ENCODE results near the gene CGN.

CGN gene

DNA sequence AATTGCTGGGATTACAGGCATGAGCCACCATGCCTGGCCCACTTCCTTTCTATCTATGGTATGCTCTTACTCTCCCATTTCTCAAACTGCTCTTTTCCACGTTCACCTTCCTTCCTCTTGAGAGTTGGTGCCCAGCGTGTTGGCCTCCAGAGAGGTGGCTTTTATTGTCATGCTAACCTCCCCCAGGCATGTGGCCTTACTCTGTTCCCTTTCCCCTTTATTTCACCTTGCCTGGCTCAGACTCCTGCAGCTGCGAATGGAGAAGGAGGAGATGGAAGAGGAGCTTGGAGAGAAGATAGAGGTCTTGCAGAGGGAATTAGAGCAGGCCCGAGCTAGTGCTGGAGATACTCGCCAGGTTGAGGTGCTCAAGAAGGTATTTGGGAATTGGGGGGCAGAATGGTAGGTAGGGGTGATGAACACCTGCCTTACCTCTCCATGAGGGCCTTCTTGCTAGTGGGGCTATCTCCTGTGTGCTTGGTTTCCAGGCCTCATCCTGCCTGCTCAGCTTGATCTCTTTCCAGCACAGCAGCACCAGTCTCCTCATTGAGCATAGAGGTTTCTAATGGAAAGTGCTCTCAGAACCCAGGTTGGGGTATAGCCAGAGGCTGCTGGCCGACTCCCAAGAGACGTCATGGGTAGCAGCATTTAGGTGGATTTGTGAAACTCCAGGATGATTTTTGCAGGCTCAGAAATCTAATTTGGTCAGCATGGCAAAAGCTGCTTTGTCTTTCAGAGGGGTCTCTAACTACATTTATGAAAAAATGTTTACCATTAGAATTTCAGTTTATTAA lies 15.7 kb downstream of the CGN start:
- DNase-seq (ENCODE audit: low read depth): no peak

- DNase-seq (ENCODE audit: low read depth): no peak
Observed at GRCh38 chr1:151529211-151529702, 18.1 kb downstream of the CGN start.

GRCh38 chr1:151529781-151530180 lies 18.6 kb downstream of the CGN start:
- no peak for DNase-seq (ENCODE audit: low read depth)

GRCh38 chr1:151530461-151530860 lies 19.3 kb downstream of the CGN start:
- DNase-seq (ENCODE audit: low read depth): no peak

- no peak for DNase-seq (ENCODE audit: low read depth)
Observed at GRCh38 chr1:151533870-151534269, 22.7 kb downstream of the CGN start.

- DNase-seq (ENCODE audit: low read depth): peak; percentile 60
Observed at GRCh38 chr1:151534662-151535278, 23.6 kb downstream of the CGN start.

DNA sequence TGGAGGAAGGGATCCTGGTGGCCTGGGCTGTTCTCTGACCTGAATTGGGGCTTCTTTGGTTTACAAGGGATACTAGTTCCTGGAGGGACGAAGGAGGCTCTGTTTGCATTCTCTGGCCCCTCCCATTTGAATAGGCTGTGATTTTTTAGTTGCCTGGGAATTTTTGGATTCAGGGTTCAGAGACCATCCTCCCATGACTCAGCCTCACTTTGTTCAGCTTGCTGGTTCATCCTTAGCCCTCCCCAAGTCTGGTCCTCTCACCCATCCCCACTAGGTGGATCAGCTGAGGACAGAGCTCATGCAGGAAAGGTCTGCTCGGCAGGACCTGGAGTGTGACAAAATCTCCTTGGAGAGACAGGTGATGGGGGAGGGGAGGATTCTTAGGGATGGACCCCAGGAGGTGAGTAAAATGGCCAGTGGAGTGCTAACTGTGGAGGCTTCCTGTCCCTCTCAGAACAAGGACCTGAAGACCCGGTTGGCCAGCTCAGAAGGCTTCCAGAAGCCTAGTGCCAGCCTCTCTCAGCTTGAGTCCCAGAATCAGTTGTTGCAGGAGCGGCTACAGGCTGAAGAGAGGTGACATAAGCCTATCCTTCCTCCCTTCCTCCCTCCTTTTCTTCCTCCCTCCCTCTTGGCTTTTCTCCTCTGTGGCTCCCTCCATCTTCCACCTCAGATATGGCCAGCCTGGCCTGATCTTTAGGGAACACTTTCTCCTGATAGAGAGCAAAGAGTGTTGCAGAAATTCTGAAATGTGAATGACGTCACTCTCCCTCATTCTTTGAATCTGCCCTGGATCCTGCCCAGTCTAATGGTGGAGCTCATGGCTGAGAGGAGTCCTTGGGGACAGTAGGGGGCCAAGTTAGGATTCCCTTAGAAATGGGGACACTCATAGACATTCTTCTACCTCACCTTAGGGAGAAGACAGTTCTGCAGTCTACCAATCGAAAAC lies 24.4 kb downstream of the CGN start:
- DNase-seq (ENCODE audit: low read depth): no peak

DNA sequence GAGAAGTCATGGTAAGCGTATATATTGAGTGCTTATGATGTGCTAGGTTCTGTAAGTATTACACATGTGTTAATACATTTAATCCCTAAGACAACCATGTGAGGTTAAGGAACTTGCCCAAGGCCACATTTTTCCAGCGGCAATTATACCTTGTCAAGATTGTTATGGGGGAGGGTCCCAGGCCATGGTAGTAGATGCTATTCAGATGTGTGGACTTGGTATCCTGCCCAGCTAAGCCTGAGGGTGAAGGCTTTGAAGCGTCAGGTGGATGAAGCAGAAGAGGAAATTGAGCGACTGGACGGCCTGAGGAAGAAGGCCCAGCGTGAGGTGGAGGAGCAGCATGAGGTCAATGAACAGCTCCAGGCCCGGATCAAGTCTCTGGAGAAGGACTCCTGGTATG lies 25.3 kb downstream of the CGN start:
- no peak for DNase-seq (ENCODE audit: low read depth)

DNA sequence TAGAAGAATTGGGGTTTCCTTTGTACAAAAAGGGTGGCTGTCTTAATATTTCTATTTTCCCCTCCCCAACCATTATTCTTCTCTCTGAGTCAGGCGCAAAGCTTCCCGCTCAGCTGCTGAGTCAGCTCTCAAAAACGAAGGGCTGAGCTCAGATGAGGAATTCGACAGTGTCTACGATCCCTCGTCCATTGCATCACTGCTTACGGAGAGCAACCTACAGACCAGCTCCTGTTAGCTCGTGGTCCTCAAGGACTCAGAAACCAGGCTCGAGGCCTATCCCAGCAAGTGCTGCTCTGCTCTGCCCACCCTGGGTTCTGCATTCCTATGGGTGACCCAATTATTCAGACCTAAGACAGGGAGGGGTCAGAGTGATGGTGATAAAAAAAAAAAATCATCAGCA lies 25.9 kb downstream of the CGN start:
- no peak for DNase-seq (ENCODE audit: low read depth)

- DNase-seq (ENCODE audit: low read depth): no peak
Observed at GRCh38 chr1:151539321-151540020, 28.3 kb downstream of the CGN start.

DNA sequence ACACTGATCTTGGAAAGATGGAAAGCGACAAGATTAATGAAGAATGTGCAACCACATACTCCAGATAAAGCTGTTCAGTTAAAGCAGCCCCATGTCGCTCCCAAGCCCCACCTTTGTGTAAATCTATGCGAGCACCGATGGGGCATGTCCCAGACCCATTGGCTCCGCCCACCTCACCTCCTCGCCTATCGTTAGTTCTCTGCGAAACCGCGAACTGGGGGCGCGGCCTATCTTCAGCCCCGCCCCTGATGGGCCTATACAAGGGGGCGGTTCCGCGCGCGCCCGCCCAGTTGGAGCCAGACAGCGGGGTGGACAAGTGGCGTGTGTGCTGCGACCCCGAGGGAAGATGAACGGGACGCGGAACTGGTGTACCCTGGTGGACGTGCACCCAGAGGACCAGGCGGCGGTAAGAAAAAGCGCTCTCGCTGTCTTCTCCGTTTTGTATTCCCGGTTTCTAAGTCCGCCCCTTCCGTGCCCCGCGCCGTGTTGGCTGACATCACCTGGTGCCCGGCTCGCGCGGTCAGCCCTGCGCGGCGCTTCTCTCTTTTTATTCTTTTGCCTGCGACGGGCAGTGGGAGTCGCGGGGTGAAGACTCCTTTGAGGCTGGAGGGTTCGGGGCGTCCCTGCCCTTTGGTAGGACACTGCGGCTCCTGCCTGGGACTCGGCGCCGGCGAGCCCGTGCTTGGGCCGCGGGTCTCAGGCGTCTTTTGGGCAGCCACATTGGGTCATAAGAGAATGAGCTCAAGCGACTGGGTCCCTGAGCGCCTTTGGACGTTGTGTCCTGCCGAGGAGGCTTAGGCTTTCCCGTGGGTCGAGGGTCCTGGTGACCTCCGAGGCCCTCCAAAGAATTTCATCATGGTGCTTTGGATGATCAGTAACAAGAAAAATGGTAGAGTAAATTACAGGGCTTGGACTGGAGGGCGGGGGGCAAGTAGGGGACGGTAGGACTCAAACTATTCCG lies 29.1 kb downstream of the CGN start, which contains the start of gene TUFT1:
Gene TUFT1, plus strand, starts transcription at position 289 of the 961 bp plus-strand sequence. Its CDS starts 58 bp downstream, at position 347.
- DNase-seq (ENCODE audit: low read depth): peak; percentile 81

GRCh38 chr1:151540982-151541377 lies 29.8 kb downstream of the CGN start:
- no peak for DNase-seq (ENCODE audit: low read depth)

GRCh38 chr1:151541752-151542151 lies 30.6 kb downstream of the CGN start:
- DNase-seq (ENCODE audit: low read depth): no peak

DNA sequence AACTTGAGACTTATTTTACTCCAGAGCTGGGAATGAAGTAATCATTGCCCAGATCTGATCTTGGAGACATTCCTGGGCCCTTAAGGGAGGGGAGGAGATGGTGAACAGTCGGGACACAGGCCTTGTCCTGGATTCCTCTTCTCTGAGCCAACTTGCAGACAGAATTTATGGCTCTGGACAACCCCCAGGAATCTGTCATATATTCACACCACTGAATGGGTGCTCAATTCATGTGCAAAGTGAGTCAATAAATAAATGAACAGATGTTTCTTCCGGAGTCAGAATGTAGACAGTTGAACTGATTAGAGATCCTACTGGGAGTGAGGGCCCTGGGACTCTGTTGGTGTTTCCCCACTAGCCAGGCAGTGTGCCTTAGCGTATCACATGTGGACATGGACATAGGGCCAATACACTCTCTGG lies 31.5 kb downstream of the CGN start:
- no peak for DNase-seq (ENCODE audit: low read depth)

GRCh38 chr1:151545542-151545941 lies 34.4 kb downstream of the CGN start:
- DNase-seq (ENCODE audit: low read depth): no peak

DNA sequence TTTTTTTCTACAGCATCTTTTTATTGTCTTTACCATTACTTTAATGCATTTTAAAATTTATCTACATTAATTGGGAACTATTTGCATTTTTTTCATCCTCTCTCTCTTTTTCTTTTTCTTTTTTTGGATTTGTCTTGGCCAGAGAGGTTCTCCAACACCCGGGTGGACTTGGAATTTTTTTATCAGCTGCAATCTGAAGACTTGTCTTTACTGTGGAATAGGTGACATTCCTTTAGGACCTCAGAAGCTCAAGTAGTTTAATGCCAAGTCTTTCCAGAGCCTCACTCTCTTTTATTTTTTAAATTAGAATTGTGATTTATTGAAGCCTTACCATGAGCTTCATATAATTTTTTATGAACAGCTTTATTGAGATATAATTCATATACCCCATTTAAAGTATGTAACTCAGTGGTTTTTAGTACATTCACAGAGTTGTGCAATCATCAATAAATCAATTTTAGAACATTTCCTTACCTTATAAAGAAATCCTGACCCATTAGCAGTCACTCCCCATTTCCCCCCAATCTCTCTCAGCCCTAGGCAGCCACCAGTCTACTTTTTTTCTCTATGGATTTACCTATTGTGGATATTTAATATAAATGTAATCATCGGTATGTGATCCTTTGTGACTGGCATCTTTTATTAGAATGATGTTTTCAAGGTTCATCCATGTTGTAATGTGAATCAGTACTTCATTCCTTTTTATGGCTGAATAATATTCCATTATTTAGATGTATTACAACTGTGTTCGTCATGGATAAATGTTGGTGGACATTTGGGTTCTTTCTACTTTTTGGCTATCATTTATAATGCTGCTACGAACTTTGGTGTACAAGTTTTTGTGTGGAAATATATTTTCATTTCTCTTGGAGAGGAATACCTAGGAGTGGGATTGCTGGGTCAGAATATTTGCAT lies 35.1 kb downstream of the CGN start:
- DNase-seq (ENCODE audit: low read depth): no peak

DNA sequence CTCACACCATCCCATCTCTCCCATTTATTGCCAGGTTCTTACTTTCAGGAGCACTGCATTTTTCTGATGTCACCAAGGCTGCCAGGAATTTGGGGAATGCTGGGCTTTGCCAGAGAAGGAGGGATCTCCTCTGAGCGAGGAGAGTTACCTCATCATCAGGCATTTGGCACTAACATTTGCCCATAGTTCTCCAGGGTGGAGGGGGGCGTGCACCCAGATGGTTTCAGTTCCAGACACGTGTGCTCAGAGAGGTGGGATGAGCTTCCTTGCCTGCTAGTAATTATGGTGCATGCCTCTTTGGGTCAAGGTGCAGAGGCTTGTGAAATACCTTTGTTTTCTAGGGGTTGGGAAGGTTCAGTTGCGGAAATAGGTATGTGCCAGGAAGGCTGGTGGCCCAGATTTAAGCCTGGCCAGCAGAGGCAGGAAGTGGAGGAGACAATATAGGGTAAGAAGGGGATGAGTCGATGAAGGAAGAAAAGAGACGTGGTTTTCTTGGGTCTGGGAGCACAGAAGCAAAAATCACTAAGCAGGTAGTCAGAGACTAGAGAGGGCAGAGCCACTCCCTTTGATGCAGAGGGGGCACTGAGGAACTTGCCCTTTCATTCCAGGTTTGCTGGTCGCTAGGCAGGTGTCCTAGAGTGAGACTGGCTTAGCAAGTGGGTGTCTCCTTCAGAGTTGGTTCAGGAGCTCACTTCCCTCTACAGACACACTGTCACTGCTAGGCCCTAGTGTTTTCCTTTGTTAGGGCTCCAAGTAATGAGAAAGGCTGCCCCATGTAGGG lies 36.1 kb downstream of the CGN start:
- DNase-seq (ENCODE audit: low read depth): no peak

GRCh38 chr1:151547900-151548230 lies 36.7 kb downstream of the CGN start:
- no peak for DNase-seq (ENCODE audit: low read depth)

DNA sequence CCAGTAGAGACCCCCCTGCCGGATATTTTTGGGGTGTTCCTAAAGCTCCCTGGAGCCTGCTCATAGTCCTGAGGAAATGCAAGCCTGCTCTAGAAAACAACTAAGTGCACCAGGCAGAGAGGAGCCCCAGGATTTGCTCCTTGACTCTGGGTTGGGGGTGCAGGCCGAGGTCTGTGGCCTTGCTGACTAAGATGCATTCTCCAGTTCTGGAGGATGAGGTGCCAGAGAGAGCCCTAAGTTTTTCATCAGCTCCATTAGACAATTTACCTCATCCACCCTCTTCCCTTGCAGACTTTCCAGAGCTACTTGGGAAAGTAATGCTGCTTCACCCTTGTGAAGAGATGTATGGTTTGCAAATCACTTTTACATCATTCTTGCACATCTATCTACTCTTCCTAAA lies 38.0 kb downstream of the CGN start:
- DNase-seq (ENCODE audit: low read depth): no peak

All from CMK (cell line).